Lower leg skin (tissue), 3 donors: Measurements from ENCODE around the gene TACR2.

Source experiments
- POLR2A ChIP-seq, 2 donors: fragments of 450-650 bp; IDR thresholded peaks; one replicate each; pipeline ENCODE4 v1.6.1; 2016 to 2017; ENCODE audit warnings: antibody characterized with exemption in 2 of 2, mild to moderate bottlenecking in 1 of 2, moderate library complexity in 1 of 2
- TF ChIP-seq, protein P1 (sequence below), 3 donors: fragments of 450-650 bp; IDR thresholded peaks; one replicate each; pipeline ENCODE4 v1.5.1; 2016; ENCODE audit warnings: antibody characterized with exemption in 3 of 3, mild to moderate bottlenecking in 3 of 3, moderate library complexity in 2 of 3

DNA sequence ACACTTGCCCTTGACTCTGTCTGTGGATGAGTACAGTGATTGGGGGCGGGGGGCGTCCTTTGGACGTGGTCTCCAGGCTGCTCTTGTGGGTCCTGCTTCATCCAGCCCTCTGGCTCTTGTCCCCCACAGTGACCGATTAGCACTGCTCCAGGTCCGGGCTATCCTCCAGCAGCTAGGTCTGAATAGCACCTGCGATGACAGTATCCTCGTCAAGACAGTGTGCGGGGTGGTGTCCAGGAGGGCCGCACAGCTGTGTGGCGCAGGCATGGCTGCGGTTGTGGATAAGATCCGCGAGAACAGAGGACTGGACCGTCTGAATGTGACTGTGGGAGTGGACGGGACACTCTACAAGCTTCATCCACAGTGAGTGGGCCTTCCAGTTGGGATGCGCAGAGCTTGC lies 18.3 kb downstream of the TACR2 start:
- TF ChIP-seq, protein P1, sequence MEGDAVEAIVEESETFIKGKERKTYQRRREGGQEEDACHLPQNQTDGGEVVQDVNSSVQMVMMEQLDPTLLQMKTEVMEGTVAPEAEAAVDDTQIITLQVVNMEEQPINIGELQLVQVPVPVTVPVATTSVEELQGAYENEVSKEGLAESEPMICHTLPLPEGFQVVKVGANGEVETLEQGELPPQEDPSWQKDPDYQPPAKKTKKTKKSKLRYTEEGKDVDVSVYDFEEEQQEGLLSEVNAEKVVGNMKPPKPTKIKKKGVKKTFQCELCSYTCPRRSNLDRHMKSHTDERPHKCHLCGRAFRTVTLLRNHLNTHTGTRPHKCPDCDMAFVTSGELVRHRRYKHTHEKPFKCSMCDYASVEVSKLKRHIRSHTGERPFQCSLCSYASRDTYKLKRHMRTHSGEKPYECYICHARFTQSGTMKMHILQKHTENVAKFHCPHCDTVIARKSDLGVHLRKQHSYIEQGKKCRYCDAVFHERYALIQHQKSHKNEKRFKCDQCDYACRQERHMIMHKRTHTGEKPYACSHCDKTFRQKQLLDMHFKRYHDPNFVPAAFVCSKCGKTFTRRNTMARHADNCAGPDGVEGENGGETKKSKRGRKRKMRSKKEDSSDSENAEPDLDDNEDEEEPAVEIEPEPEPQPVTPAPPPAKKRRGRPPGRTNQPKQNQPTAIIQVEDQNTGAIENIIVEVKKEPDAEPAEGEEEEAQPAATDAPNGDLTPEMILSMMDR (IDR thresholded peaks at IDR 0.05): no peak
- TF ChIP-seq POLR2A (IDR thresholded peaks at IDR 0.05): no peak
